Stimulated activated CD4-positive, alpha-beta T cell treated with anti-CD3 and anti-CD28 coated beads, Interleukin-4, amount 100 ng/mL, for 1 hour (primary cell): ENCODE measurements around the gene SYNGR2.
"Not testable (repeated sequence)": the region's sequence is repeated elsewhere in the genome, so short reads cannot be mapped to it uniquely, and the experiment has no call there.

ENCODE experiments used
- DNase-seq: peaks from one replicate; pipeline ENCODE4 v3.0.0-alpha.2; 2020

The SYNGR2 gene

GRCh38 chr17:78130437-78131101, 37.8 kb upstream of the SYNGR2 start, which contains the start of gene TMC8:
Gene TMC8, plus strand, starts transcription at chr17:78130771. Its CDS starts 818 bp downstream, at chr17:78131589.
- peak; percentile 50 for DNase-seq

GRCh38 chr17:78131172-78132083, 37.0 kb upstream of the SYNGR2 start:
- DNase-seq = peak; percentile 63

- DNase-seq = peak; percentile 69
Measured at GRCh38 chr17:78132084-78132676, 36.2 kb upstream of the SYNGR2 start.

GRCh38 chr17:78132767-78133178, 35.6 kb upstream of the SYNGR2 start:
- DNase-seq = no peak

- no peak for DNase-seq
Measured at GRCh38 chr17:78133179-78133951, 35.0 kb upstream of the SYNGR2 start.

- DNase-seq = peak; percentile 71
Measured at GRCh38 chr17:78133971-78134898, 34.1 kb upstream of the SYNGR2 start.

- no peak for DNase-seq
Measured at GRCh38 chr17:78134899-78135385, 33.4 kb upstream of the SYNGR2 start.

- no peak for DNase-seq
Measured at GRCh38 chr17:78135858-78136500, 32.4 kb upstream of the SYNGR2 start.

GRCh38 chr17:78137392-78138203, 30.8 kb upstream of the SYNGR2 start:
- DNase-seq = peak; percentile 54

GRCh38 chr17:78138204-78139060, 29.9 kb upstream of the SYNGR2 start:
- DNase-seq = no peak

GRCh38 chr17:78139861-78140168, 28.6 kb upstream of the SYNGR2 start:
- not testable (repeated sequence) for DNase-seq

- DNase-seq = peak; percentile 89
Measured at GRCh38 chr17:78140169-78141051, 28.0 kb upstream of the SYNGR2 start.

- no peak for DNase-seq
Measured at GRCh38 chr17:78141437-78142118, 26.8 kb upstream of the SYNGR2 start.

- no peak for DNase-seq
Measured at GRCh38 chr17:78142119-78142861, 26.1 kb upstream of the SYNGR2 start.

GRCh38 chr17:78143214-78144146, 24.9 kb upstream of the SYNGR2 start:
- DNase-seq = no peak
